Measurements from ENCODE around the gene CLDND2. TPM values are rescaled to one million over a fixed set of nuclear protein-coding genes. Genes with fewer than 3 reads are reported as not detected.

Gene CLDND2
- polyA plus RNA-seq, 1 experiment, result 0.12 TPM

DNA sequence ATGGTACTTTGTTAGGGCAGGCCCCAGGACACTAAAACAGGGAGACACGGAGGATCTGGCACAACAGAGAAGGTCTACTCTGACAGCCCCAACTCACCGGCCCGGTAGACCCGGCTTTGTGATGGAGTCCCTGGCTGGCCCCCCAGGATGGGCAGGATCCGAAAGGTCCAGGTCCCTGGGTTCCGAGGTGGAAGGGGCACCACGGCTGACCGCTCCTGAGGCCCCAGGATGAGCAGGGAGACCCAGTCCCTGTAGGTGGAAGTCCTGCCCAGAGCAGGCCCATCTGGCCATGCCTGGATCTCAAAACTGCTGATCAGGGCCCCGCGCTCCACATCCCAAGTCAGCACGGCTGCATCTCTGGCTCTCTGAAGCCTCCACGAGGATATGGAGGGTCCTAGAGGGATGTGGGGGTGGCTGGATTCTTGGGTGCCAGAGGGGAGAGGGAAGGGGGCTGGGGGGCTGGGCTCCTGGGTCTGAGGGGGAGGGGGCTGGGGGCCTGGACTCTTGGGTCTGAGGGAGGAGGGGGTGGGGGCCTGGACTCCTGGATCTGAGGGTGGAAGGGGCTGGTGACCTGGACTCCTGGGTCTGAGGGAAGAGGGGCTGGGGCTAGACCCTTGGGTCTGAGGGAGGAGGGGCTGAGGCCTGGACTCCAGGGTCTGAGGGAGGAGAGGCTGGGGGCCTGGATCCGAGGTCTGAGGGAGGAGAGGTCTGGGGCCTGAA, 31.5 kb downstream of the CLDND2 start:
- POLR2A ChIA-PET, result no interaction called here
- CTCF ChIA-PET, result interaction anchor here (0.7 to 1.2 kb wide), 4 partner anchors 61 to 371 kb away, joined by 3 to 7 read pairs (median 3); no protein-coding TSS in a partner anchor
- H3K4me3 ChIP-seq (ENCODE audit: low read depth, low read length), result no peak overlapping the region
- TF ChIP-seq, protein P1, sequence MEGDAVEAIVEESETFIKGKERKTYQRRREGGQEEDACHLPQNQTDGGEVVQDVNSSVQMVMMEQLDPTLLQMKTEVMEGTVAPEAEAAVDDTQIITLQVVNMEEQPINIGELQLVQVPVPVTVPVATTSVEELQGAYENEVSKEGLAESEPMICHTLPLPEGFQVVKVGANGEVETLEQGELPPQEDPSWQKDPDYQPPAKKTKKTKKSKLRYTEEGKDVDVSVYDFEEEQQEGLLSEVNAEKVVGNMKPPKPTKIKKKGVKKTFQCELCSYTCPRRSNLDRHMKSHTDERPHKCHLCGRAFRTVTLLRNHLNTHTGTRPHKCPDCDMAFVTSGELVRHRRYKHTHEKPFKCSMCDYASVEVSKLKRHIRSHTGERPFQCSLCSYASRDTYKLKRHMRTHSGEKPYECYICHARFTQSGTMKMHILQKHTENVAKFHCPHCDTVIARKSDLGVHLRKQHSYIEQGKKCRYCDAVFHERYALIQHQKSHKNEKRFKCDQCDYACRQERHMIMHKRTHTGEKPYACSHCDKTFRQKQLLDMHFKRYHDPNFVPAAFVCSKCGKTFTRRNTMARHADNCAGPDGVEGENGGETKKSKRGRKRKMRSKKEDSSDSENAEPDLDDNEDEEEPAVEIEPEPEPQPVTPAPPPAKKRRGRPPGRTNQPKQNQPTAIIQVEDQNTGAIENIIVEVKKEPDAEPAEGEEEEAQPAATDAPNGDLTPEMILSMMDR (IDR thresholded peaks at IDR 0.05; ENCODE audit: insufficient read depth, low read depth, low read length), result no peak
- H3K27me3 ChIP-seq (ENCODE audit: control insufficient read depth, insufficient read depth, low read length), result no peaks in the 10 kb centered on the region
- DNase-seq (ENCODE audit: low read depth), result no peak
- H3K36me3 ChIP-seq (ENCODE audit: control insufficient read depth, insufficient read depth, low read length), result no peaks in the 10 kb centered on the region

DNA sequence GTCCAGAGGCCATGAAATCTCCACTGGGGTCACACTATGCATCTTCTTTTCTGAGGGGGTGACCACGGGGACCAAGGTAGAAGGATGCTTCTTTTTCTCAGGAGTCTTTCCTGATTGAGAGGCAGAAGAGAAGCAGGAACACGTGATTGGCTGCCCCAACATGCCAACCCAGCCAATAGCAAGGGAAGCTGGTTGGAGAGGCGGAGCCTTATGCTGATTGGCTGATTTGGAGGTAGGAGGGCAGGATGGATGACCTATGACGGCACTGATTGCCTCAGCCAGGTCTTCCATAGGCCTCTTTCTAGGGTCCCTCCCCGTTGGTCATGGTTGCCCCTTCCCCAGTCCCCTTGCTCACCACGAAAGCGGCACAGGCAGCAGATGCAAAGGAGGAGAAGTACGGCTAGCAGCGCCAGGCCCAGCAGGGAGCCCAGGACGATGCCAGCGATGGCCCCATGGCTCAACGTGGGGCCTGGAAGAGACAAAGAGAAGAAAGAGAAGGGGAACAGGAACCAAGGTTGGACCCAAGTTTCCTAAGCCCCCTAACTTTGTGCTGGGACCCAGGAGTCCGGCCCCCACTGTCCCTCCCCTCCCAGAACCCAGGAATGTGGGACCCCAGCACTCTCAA, 34.9 kb downstream of the CLDND2 start:
- Histone ChIP-seq H3K27me3 (ENCODE audit: control insufficient read depth, insufficient read depth, low read length) (no peaks in the 10 kb centered on the region), H3K36me3 (ENCODE audit: control insufficient read depth, insufficient read depth, low read length) (no peaks in the 10 kb centered on the region), H3K4me3 (ENCODE audit: low read depth, low read length) (no peak overlapping the region)
- ChIA-PET CTCF (no interaction called here), POLR2A (no interaction called here)
- no peak for DNase-seq (ENCODE audit: low read depth)
- TF ChIP-seq, protein P1 (IDR thresholded peaks at IDR 0.05; ENCODE audit: insufficient read depth, low read depth, low read length), result no peak

DNA sequence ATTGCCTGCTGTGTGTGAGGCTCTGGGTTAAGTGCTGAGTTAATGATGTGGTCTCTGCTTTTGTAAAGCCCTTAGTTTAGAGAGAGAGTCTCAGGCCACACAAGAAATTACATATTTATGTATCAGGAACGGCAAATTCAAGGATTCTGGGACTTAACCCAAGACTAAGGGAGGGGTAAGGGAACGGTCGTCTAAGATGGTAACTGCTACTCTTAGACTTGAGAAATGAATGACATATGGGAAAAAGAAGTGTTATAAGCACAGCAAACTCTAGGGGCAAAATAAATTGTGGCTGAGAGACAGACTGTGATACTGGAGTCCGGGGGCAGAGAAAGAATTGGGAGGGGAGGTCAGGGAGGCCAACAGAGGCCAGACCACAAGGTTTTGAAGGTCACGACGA, 37.1 kb downstream of the CLDND2 start:
- DNase-seq (ENCODE audit: low read depth), result no peak
- no peaks in the 10 kb centered on the region for H3K36me3 ChIP-seq (ENCODE audit: control insufficient read depth, insufficient read depth, low read length)
- ChIA-PET CTCF (no interaction called here), POLR2A (no interaction called here)
- no peaks in the 10 kb centered on the region for H3K27me3 ChIP-seq (ENCODE audit: control insufficient read depth, insufficient read depth, low read length)
- no peak overlapping the region for H3K4me3 ChIP-seq (ENCODE audit: low read depth, low read length)
- TF ChIP-seq, protein P1 (IDR thresholded peaks at IDR 0.05; ENCODE audit: insufficient read depth, low read depth, low read length), result no peak

DNA sequence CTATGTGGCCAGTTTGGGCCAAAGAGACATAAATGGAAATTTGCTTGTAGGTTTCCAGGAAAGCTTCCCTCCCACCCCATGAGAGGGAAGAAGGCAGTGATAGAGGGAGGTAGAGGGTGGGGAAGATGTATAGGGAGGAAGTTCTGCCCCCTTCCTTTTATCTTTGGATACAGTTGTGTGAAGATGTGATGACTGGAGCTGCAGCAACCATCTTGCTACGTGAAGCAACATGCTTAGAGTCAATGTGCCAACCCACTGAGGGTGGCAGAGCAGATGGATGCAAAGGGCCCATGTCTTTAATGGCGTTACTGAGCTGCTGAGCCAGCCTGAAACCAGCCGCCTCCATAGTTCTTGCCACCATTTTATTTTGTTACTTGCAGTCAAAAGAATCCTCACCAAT, 37.6 kb downstream of the CLDND2 start:
- Histone ChIP-seq H3K27me3 (ENCODE audit: control insufficient read depth, insufficient read depth, low read length) (no peaks in the 10 kb centered on the region), H3K36me3 (ENCODE audit: control insufficient read depth, insufficient read depth, low read length) (no peaks in the 10 kb centered on the region), H3K4me3 (ENCODE audit: low read depth, low read length) (no peak overlapping the region)
- no peak for DNase-seq (ENCODE audit: low read depth)
- TF ChIP-seq, protein P1 (IDR thresholded peaks at IDR 0.05; ENCODE audit: insufficient read depth, low read depth, low read length), result no peak
- POLR2A ChIA-PET, result no interaction called here
- CTCF ChIA-PET, result no interaction called here

DNA sequence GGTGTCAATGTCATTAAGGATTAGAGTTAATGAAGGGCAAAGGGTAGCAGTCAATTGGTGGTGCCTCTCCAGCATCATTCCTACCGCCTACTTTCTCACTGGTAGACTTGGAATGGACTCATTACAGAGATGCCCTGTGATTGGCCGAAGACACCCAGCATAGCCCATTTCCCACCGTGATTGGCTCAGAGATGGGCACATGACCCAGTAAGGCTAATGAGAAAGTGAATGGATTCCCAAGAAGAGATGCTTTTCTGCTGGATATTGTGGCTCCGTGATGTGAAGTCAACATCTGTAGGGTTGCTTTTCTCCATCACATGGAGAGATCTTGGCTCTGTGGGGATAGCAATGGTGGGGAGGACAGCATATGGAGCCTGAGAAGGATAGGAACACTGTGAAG, 38.4 kb downstream of the CLDND2 start:
- CTCF ChIA-PET, result no interaction called here
- DNase-seq (ENCODE audit: low read depth), result no peak

More for the DNA sequence above, 38.4 kb downstream of the CLDND2 start:
- H3K36me3 ChIP-seq (ENCODE audit: control insufficient read depth, insufficient read depth, low read length), result no peaks in the 10 kb centered on the region
- H3K4me3 ChIP-seq (ENCODE audit: low read depth, low read length), result no peak overlapping the region
- H3K27me3 ChIP-seq (ENCODE audit: control insufficient read depth, insufficient read depth, low read length), result no peaks in the 10 kb centered on the region
- POLR2A ChIA-PET, result no interaction called here
- TF ChIP-seq, protein P1 (IDR thresholded peaks at IDR 0.05; ENCODE audit: insufficient read depth, low read depth, low read length), result no peak
